Measurements from ENCODE around the gene PNPLA1.
"Not testable (repeated sequence)": the region's sequence is repeated elsewhere in the genome, so short reads cannot be mapped to it uniquely, and the experiment has no call there.

The PNPLA1 gene

DNA sequence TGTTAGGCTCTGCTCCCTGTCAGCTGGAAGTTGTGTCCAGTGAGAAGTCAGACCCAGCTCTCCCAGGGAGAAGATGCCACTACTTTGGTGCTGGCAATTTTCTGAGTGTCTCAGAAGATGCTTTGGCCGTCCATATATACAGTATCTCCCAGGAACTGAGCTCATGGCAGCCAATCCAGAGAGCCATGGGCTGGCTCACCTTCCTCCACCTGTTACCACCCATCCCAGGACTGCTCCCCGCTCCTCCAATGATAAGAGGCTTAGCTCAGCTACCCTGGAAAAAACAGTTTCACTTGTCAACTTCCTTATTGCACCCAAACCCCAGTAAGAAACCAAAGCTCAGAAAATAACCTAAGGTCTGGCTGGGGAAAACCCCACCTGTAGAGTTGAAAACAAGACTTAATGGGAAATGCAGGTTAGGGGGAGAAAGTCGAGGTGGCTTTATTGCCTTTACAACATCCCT, 67.0 kb downstream of the PNPLA1 start, which contains the start of gene BNIP5:
Gene BNIP5 (minus strand): TSS at position 110 of the 463 bp plus-strand sequence. CDS start 6,198 bp downstream, outside the sequence.
- DNase-seq (ENCODE audit: low read depth), result no peak

GRCh38 chr6:36337814-36338213, 68.0 kb downstream of the PNPLA1 start:
- no peak for DNase-seq (ENCODE audit: low read depth)

DNA sequence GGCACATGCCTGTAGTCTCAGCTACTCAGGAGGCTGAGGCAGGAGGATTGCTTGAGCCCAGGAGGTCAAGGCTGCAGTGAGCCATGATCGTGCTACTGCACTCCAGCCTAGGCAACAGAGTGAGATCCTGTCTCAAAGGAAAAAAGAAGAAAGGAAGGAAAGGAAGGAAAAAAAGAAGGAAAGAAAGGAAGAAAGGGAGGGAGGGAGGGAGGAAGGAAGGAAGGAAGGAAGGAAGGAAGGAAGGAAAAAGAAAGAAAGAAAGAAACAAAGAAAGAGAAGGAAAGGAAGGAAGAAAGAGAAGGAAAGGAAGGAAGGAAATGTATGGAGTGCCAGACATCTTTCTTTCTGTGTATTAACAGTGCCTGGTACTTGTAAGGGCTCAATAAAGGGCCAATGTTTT, 68.4 kb downstream of the PNPLA1 start:
- DNase-seq (ENCODE audit: low read depth), result not testable (repeated sequence)

- no peak for DNase-seq (ENCODE audit: low read depth)
Observed at GRCh38 chr6:36339146-36339545, 69.3 kb downstream of the PNPLA1 start.

- DNase-seq (ENCODE audit: low read depth), result no peak
Observed at GRCh38 chr6:36340306-36340617, 70.4 kb downstream of the PNPLA1 start.

DNA sequence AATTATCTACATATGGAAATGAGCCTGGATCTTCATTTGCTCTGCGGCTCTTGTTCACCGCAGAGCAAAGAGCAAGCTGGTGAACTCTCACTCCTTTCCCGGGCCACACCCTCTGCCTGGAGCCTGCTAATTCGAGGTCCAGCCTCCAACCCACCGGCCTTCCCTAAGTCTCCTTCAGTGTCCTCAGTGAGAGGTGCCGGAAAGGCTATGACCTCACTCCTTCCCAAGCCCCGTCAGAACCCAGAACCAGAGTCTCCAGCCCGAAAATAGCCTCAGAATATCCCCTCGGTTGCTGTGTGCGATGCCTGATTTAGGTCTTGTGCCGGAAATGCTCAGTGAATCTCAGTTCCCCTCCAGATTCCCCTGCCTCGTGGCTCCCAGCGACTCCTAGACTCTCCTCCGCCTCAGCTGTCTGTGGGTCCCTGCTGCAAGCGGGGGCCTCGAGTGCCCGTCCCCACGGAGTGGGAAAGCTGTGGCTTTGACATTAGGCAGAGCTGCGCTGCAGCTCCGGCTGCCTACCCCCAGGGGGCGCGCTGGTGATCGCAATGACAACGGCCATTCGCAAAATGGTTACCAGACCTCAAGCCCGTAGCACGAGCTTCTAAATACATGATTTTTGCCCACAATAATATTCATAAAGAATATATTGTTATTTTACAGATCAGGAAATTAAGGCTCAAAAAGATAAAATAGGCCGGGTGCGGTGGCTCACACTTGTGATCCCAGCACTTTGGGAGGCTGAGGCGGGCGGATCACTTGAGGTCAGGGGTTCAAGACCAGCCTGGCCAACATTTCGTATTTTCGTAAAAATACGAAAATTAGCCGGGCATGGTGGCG, 71.0 kb downstream of the PNPLA1 start:
- peak; percentile 56 for DNase-seq (ENCODE audit: low read depth)

- no peak for DNase-seq (ENCODE audit: low read depth)
Observed at GRCh38 chr6:36343109-36343680, 73.3 kb downstream of the PNPLA1 start.

- no peak for DNase-seq (ENCODE audit: low read depth)
Observed at GRCh38 chr6:36345681-36346466, 76.0 kb downstream of the PNPLA1 start.

DNA sequence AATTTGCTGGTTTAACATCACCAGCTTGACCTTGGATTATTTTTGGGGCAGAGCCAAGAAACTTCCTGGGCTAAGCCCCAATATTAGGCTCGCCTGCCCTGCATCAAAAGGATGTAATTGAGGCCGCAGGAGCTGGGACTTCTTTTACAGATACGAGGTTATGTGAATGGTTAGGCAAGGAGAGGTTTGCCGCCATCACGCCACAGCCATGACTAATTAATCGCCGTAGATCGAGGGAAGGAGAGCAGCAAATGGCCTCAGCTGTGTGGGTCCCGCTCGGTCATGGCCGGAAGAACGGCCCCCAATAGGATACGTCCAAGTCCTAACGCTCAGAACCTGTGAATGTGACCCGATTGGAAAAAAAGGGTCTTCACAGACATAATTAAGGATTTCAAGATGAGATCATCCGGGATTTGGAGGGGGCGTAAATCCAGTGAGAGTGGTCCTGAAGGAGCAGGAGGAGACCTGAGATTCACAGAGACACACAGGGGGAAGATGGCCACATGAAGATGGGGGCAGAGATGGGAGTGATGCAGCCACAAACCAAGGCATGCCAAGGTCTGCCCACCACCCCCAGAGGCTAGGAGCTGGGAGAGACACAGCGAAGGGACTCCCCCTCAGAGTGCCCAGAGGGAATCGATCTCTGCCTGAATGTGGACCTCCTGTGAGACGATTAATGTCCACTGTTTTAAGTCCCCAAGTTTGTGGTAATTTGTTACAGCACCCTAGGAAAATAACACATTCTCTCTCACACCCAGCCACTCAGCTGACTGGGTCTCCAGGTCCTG, 76.8 kb downstream of the PNPLA1 start:
- DNase-seq (ENCODE audit: low read depth), result no peak

GRCh38 chr6:36347621-36348020, 77.8 kb downstream of the PNPLA1 start:
- peak; percentile 72 for DNase-seq (ENCODE audit: low read depth)

GRCh38 chr6:36349240-36349639, 79.4 kb downstream of the PNPLA1 start:
- DNase-seq (ENCODE audit: low read depth), result no peak

- no peak for DNase-seq (ENCODE audit: low read depth)
Observed at GRCh38 chr6:36350082-36350481, 80.2 kb downstream of the PNPLA1 start.

DNA sequence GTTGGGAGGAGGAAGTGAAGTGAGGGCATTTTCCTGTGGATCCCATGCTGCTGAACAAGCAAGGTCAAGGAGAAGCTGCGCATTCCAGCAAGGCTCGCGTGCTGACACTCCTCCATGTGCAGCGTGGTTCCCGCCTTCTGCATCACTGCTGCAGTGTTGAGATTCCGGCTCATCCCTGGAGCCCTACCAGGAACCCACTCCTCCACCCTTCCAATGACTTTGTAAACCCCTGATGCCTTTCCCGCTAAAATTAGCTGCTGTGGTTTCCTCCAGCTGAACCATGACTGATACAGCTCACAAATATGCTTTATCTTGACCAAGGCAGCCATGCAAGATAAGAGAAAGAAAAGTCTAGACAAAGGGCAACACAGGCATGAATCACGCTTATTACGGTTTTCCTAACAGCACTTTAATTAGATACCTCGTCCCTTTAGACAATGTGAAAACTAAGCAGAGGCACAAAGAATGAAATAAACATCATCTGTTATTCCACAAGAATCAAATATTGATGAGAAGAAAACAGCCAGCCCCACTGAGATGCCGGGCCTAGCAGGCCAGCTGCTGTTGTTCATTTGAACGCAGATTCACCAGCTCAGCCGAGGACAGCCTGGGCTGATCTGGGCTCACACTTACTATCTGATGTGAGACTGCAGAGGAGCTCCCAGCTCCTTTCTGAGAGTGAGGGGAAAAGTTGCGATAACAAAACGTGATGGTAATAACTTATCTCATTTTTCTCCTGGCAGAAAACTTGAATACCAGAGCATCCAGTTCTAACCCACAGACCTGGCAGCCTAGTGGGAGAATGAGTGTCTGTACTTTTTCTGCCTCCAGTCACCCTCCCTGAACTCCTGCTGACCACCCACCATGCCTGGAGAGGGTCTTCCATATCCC, 81.1 kb downstream of the PNPLA1 start:
- DNase-seq (ENCODE audit: low read depth), result peak; percentile 92

DNA sequence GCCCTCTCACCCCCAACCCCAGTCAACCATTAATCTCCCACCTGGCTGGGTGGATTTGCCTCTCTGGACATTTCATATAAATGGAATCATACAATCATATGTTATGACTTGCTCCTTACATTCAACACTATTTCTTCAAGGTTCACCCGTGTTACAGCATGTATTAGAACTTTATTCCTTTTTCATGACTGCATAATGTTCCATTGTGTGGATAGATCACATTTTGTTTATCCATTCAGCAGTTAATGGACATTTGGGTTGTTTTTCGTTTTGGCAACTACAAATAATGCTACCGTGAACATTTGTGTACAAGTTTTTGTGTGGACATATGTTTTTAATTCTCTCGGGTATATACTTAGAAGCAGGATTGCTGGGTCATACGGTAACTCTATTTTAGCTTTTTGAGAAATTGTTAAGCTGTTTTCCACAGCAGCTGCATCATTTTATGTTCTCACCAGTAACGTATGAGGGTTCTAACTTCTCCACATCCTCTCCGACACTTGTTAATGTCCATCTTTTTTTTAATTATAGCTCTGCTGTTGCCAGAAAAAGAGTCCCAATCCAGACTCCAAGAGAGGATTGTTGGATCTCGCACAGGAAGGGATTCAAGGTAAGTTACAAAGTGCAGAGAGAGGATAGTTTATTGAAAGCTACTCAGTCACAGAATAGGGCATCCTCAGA, 82.8 kb downstream of the PNPLA1 start:
- DNase-seq (ENCODE audit: low read depth), result no peak

GRCh38 chr6:36353411-36353915, 83.6 kb downstream of the PNPLA1 start:
- peak; percentile 34 for DNase-seq (ENCODE audit: low read depth)

GRCh38 chr6:36355819-36356218, 86.0 kb downstream of the PNPLA1 start:
- peak; percentile 39 for DNase-seq (ENCODE audit: low read depth)

DNA sequence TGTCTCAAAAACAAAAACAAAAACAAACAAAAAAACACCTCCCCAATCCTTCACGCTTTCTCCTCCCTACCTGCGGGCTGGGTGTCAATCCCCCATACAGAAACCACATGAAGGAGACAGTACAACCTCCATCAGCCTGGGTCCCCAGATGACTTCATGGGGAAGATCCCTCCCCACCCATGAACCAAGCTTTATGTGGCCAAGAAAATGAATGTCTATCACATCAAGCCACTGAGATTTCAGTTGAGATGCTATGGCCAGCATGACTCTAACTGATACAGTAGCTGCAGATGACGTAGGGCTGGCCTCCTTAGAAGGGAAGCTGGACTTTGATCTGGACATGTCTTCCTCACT, 88.0 kb downstream of the PNPLA1 start:
- no peak for DNase-seq (ENCODE audit: low read depth)

All from iris pigment epithelial cell (primary cell).